CD4-positive, alpha-beta T cell (primary cell): ENCODE results near the gene TPD52L1. TPM values are rescaled to one million over a fixed set of nuclear protein-coding genes. Genes with fewer than 3 reads are reported as not detected.

Experiments
- ATAC-seq: fragments of 200-7000 bp; cut with Tn5 transposase; one replicate; pipeline ENCODE4 v1.10.0; 2022; ENCODE audit warnings: mild to moderate bottlenecking; ENCODE audit not compliant: poor library complexity
- CTCF ChIA-PET: fragments of 350-600 bp; sonication (Branson Sonifier 250); formaldehyde crosslinking; loops from one replicate; lab custom pipeline; 2021; ENCODE audit warnings: antibody characterized with exemption, inconsistent platforms; lab: Charles Lee
- POLR2A ChIA-PET: fragments of 350-600 bp; sonication (Branson Sonifier 250); formaldehyde crosslinking; loops from one replicate; lab custom pipeline; 2021; ENCODE audit warnings: antibody characterized with exemption, inconsistent platforms; lab: Charles Lee
- DNase-seq, 14 experiments: peaks; one replicate each; pipeline ENCODE4 v3.0.0-alpha.2; 2013 to 2020; ENCODE audit warnings: mixed read lengths in 2 of 14
- H3K27ac ChIP-seq, 2 donors: one replicate each; pipeline versions ENCODE4 v1.5.1 to v1.7.0; 2013; ENCODE audit warnings: low read length in 2 of 2, low read depth in 1 of 2, mild to moderate bottlenecking in 1 of 2
- H3K27me3 ChIP-seq, 2 experiments: 1 replicate in 1 of 2; 2 replicates in 1 of 2; pipeline versions ENCODE4 v1.6.1 to v1.7.0; 2013; ENCODE audit warnings: low read length in 2 of 2, control low read depth in 1 of 2, mild to moderate bottlenecking in 1 of 2, moderate library complexity in 1 of 2; ENCODE audit not compliant: insufficient read depth in 2 of 2, control insufficient read depth in 1 of 2
- H3K36me3 ChIP-seq: one replicate; pipeline ENCODE4 v1.6.1; 2013; ENCODE audit warnings: low read length, control low read depth; ENCODE audit not compliant: insufficient read depth
- H3K4me1 ChIP-seq: one replicate; pipeline ENCODE4 v1.6.1; 2013; ENCODE audit warnings: low read length, control low read depth; ENCODE audit not compliant: insufficient read depth
- H3K4me3 ChIP-seq: one replicate; pipeline ENCODE4 v1.5.1; 2013; ENCODE audit warnings: mild to moderate bottlenecking, low read length, moderate library complexity
- H3K9me3 ChIP-seq, 2 experiments: 1 replicate in 1 of 2; 2 replicates in 1 of 2; pipeline versions ENCODE4 v1.6.1 to v1.7.0; 2013; ENCODE audit warnings: low read length in 2 of 2, mild to moderate bottlenecking in 2 of 2, control low read depth in 1 of 2, moderate library complexity in 1 of 2; ENCODE audit not compliant: control insufficient read depth in 1 of 2, insufficient read depth in 1 of 2
- H3K27ac Mint-ChIP-seq: one replicate; pipeline ENCODE4 v1.8.0; 2020; ENCODE audit warnings: mixed read lengths
- H3K27me3 Mint-ChIP-seq: one replicate; pipeline ENCODE4 v1.8.0; 2021; ENCODE audit warnings: mixed read lengths
- H3K36me3 Mint-ChIP-seq: one replicate; pipeline ENCODE4 v1.8.0; 2021; ENCODE audit warnings: low read depth, mixed read lengths
- H3K4me1 Mint-ChIP-seq: one replicate; pipeline ENCODE4 v1.8.0; 2021; ENCODE audit warnings: low read depth, mixed read lengths
- H3K4me3 Mint-ChIP-seq: one replicate; pipeline ENCODE4 v1.8.0; 2020; ENCODE audit warnings: mild to moderate bottlenecking, mixed read lengths
- H3K9me3 Mint-ChIP-seq: one replicate; pipeline ENCODE4 v1.8.0; 2020; ENCODE audit warnings: mixed read lengths
- intact Hi-C, 2 experiments: fragments of 100-400 bp; cut with DNase I in 1 of 2; cut with micrococcal nuclease in 1 of 2; formaldehyde crosslinking; loops; one replicate each; pipeline versions ENCODE4 v1.15.1 to v1.9.0; 2023 to 2025; cut with DNase I, micrococcal nuclease
- total RNA-seq, 174 experiments: library from RNA in 2 of 174; stranded (reverse) in 2 of 174; gene quantifications; one replicate each; pipeline ENCODE4 v1.2.3 and lab custom pipeline; 2021 to 2026
- TF ChIP-seq, protein P1 (sequence below): fragments of 200-600 bp; IDR thresholded peaks from one replicate; pipeline ENCODE4 v1.8.0; 2022; ENCODE audit warnings: antibody characterized with exemption, mild to moderate bottlenecking

TPD52L1 gene
- total RNA-seq, 2 experiments from 2014 or later = not detected

GRCh38 chr6:125155344-125155743 lies 1.8 kb downstream of the TPD52L1 start:
- Histone ChIP-seq H3K4me1 (peaks cover 16% of the 10 kb centered on the region), H3K36me3 (no peaks in the 10 kb centered on the region), H3K27me3 (peaks cover 4 to 30% of the 10 kb centered on the region in 2 experiments), H3K9me3 (peaks cover 0 to 9% of the 10 kb centered on the region in 2 experiments), H3K27ac (no peak overlapping the region), H3K4me3 (no peak overlapping the region)
- ATAC-seq (no peak), DNase-seq (no peak)
- intact Hi-C loops = no loop called here
- Mint-ChIP-seq H3K4me1 (peaks cover 6% of the 10 kb centered on the region), H3K27me3 (peaks cover 62% of the 10 kb centered on the region), H3K4me3 (peak overlapping the region; percentile 84), H3K9me3 (peaks cover 2% of the 10 kb centered on the region), H3K27ac (no peak overlapping the region), H3K36me3 (no peaks in the 10 kb centered on the region)
- TF ChIP-seq, protein P1, sequence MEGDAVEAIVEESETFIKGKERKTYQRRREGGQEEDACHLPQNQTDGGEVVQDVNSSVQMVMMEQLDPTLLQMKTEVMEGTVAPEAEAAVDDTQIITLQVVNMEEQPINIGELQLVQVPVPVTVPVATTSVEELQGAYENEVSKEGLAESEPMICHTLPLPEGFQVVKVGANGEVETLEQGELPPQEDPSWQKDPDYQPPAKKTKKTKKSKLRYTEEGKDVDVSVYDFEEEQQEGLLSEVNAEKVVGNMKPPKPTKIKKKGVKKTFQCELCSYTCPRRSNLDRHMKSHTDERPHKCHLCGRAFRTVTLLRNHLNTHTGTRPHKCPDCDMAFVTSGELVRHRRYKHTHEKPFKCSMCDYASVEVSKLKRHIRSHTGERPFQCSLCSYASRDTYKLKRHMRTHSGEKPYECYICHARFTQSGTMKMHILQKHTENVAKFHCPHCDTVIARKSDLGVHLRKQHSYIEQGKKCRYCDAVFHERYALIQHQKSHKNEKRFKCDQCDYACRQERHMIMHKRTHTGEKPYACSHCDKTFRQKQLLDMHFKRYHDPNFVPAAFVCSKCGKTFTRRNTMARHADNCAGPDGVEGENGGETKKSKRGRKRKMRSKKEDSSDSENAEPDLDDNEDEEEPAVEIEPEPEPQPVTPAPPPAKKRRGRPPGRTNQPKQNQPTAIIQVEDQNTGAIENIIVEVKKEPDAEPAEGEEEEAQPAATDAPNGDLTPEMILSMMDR = no peak
- ChIA-PET POLR2A (no interaction called here), CTCF (no interaction called here)

DNA sequence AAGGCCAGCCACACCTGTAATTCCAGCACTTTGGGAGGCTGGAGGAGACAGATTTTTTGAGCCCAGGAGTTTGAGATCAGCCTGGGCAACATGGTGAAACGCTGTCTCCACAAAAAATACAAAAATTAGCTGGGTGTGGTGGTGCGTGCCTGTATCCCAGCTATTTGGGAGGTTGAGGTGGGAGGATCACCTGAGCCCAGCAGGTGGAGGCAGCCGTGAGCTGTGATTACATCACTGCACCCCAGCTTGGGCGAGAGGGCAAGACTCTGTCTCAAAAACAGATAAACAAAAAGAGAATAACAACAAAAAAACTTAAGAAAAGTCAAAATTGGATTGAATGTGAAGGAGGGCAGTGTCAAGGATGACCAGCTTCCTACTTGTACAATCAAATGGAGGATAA lies 2.9 kb downstream of the TPD52L1 start:
- H3K36me3 ChIP-seq = no peaks in the 10 kb centered on the region
- ChIA-PET CTCF (no interaction called here), POLR2A (no interaction called here)
- H3K4me1 Mint-ChIP-seq = peaks cover 6% of the 10 kb centered on the region
- peaks cover 4 to 30% of the 10 kb centered on the region in 2 experiments for H3K27me3 ChIP-seq
- no peak overlapping the region for H3K4me3 ChIP-seq
- H3K36me3 Mint-ChIP-seq = no peaks in the 10 kb centered on the region
- H3K9me3 Mint-ChIP-seq = peaks cover 2% of the 10 kb centered on the region
- H3K4me3 Mint-ChIP-seq = no peak overlapping the region
- H3K27me3 Mint-ChIP-seq = peaks cover 51% of the 10 kb centered on the region
- H3K4me1 ChIP-seq = peaks cover 16% of the 10 kb centered on the region
- H3K9me3 ChIP-seq = peaks cover 0 to 9% of the 10 kb centered on the region in 2 experiments
- intact Hi-C loops = no loop called here
- DNase-seq = no peak
- H3K27ac ChIP-seq = no peak overlapping the region
- H3K27ac Mint-ChIP-seq = no peak overlapping the region
- TF ChIP-seq, protein P1 = no peak
- no peak for ATAC-seq

- Histone ChIP-seq H3K36me3 (no peaks in the 10 kb centered on the region), H3K4me1 (peaks cover 16% of the 10 kb centered on the region), H3K27ac (no peak overlapping the region), H3K27me3 (peaks cover 0 to 26% of the 10 kb centered on the region in 2 experiments), H3K9me3 (peaks cover 0 to 9% of the 10 kb centered on the region in 2 experiments), H3K4me3 (no peak overlapping the region)
- H3K27ac Mint-ChIP-seq = no peak overlapping the region
- no peaks in the 10 kb centered on the region for H3K36me3 Mint-ChIP-seq
- no peak for ATAC-seq
- H3K4me3 Mint-ChIP-seq = no peak overlapping the region
- CTCF ChIA-PET = no interaction called here
- DNase-seq = no peak
- H3K27me3 Mint-ChIP-seq = peaks cover 44% of the 10 kb centered on the region
- H3K9me3 Mint-ChIP-seq = peaks cover 2% of the 10 kb centered on the region
- intact Hi-C loops = no loop called here
- POLR2A ChIA-PET = no interaction called here
- peaks cover 6% of the 10 kb centered on the region for H3K4me1 Mint-ChIP-seq
- TF ChIP-seq, protein P1 = no peak
Observed at GRCh38 chr6:125157280-125157679, 3.7 kb downstream of the TPD52L1 start.
